Kidney (tissue), 14 donors: Measurements from ENCODE around the gene C1orf21. TPM values are rescaled to one million over a fixed set of nuclear protein-coding genes. Genes with fewer than 3 reads are reported as not detected.

Experiments used
- DNase-seq, 5 donors: peaks; one replicate each; pipeline ENCODE4 v3.0.0-alpha.2; 2013 to 2020
- FAIRE-seq: peaks from 2 replicates; lab custom pipeline; 2012; peaks lifted over from hg19 to GRCh38; lab: Jason Lieb, UNC
- H3K27ac ChIP-seq, 2 donors: one replicate each; pipeline ENCODE4 v1.7.0; 2013; ENCODE audit warnings: low read depth in 2 of 2, low read length in 2 of 2, inconsistent platforms in 1 of 2
- H3K27me3 ChIP-seq: one replicate; pipeline ENCODE4 v1.7.1; 2013; ENCODE audit warnings: low read length, inconsistent platforms; ENCODE audit not compliant: control insufficient read depth, insufficient read depth
- H3K36me3 ChIP-seq, 3 donors: one replicate each; pipeline versions ENCODE4 v1.7.0 to v1.7.1; 2013; ENCODE audit warnings: low read length in 3 of 3, control low read depth in 1 of 3, inconsistent platforms in 1 of 3; ENCODE audit not compliant: insufficient read depth in 3 of 3, control insufficient read depth in 2 of 3
- H3K4me1 ChIP-seq, 3 donors: one replicate each; pipeline versions ENCODE4 v1.7.0 to v1.7.1; 2013; ENCODE audit warnings: low read length in 3 of 3, inconsistent platforms in 1 of 3, low read depth in 1 of 3; ENCODE audit not compliant: control insufficient read depth in 2 of 3, insufficient read depth in 2 of 3
- H3K4me3 ChIP-seq, 3 donors: one replicate each; pipeline versions ENCODE4 v1.7.0 to v1.8.1; 2013; ENCODE audit warnings: low read length in 3 of 3, control low read depth in 1 of 3, inconsistent platforms in 1 of 3
- H3K9ac ChIP-seq, 3 donors: one replicate each; pipeline versions ENCODE4 v1.7.0 to v1.7.1; 2013; ENCODE audit warnings: low read length in 3 of 3, control low read depth in 1 of 3, inconsistent platforms in 1 of 3
- H3K9me3 ChIP-seq, 3 donors: one replicate each; pipeline versions ENCODE4 v1.7.0 to v1.7.1; 2013; ENCODE audit warnings: low read length in 3 of 3, control low read depth in 1 of 3, inconsistent platforms in 1 of 3; ENCODE audit not compliant: control insufficient read depth in 2 of 3, insufficient read depth in 1 of 3
- CTCF ChIP-seq: IDR thresholded peaks from 3 replicates; pipeline ENCODE4 v1.5.1; 2012; ENCODE audit warnings: mild to moderate bottlenecking, moderate library complexity, borderline replicate concordance; ENCODE audit not compliant: insufficient read depth; ENCODE audit errors: extremely low read depth
- intact Hi-C: fragments of 100-400 bp; cut with DNase I; formaldehyde crosslinking; loops from one replicate; pipeline ENCODE4 v1.11.1; 2022
- polyA plus RNA-seq: library from polyadenylated mRNA; stranded (reverse); fragments of 350-450 nt; fragmentation: Illumina TruSeq; extraction: RNeasy Lipid Tissue Mini Kit (QIAGEN cat#74804); gene quantifications from one replicate; pipeline ENCODE4 v1.2.3, GENCODE V29; 2014; ENCODE audit warnings: low read depth, low replicate concordance; ENCODE audit not compliant: insufficient read depth
- total RNA-seq: library from RNA; stranded (reverse); fragmentation: NEBNext Ultra II Directional; extraction: Animal tissue kit (Norgen Biotek cat#: 25700); gene quantifications from one replicate; pipeline ENCODE4 v1.2.1, GENCODE V29; 2021
- donor health status: control.
- donor health status: control.
- donor health status: control.
- donor health status: control.
- donor health status: control.
- donor health status: DM: yes; HTN: yes; CAD: no.
- donor health status: Normal renal cell carcinoma (clear cell type).

C1orf21 gene
- total and polyA plus RNA-seq, 2 donors from 2014 or later: 18.3 to 18.6 TPM

GRCh38 chr1:184445997-184446396, 59.2 kb downstream of the C1orf21 start:
- Histone ChIP-seq H3K27me3 (no peaks in the 10 kb centered on the region), H3K9me3 (no peaks in the 10 kb centered on the region), H3K27ac (no peak overlapping the region), H3K4me3 (no peak overlapping the region), H3K9ac (no peak overlapping the region), H3K4me1 (no peaks in the 10 kb centered on the region), H3K36me3 (no peaks in the 10 kb centered on the region)
- no peak for DNase-seq
- FAIRE-seq: no peak
- no peak for TF ChIP-seq CTCF
- intact Hi-C loops: no loop called here

- no peak for FAIRE-seq
- no peaks in the 10 kb centered on the region for H3K4me1 ChIP-seq
- intact Hi-C loops: no loop called here
Measured at GRCh38 chr1:184447651-184448185, 60.9 kb downstream of the C1orf21 start.

GRCh38 chr1:184449916-184450315, 63.1 kb downstream of the C1orf21 start:
- FAIRE-seq: no peak
- H3K27me3 ChIP-seq: no peaks in the 10 kb centered on the region
- no peaks in the 10 kb centered on the region for H3K9me3 ChIP-seq
- no peaks in the 10 kb centered on the region for H3K4me1 ChIP-seq
- intact Hi-C loops: no loop called here
- no peak overlapping the region for H3K4me3 ChIP-seq
- H3K27ac ChIP-seq: no peak overlapping the region
- DNase-seq: no peak
- H3K9ac ChIP-seq: no peak overlapping the region
- no peak for TF ChIP-seq CTCF
- H3K36me3 ChIP-seq: no peaks in the 10 kb centered on the region

More at GRCh38 chr1:184447651-184448185, 60.9 kb downstream of the C1orf21 start:
- H3K9me3 ChIP-seq: no peaks in the 10 kb centered on the region
- H3K4me3 ChIP-seq: no peak overlapping the region
- H3K27me3 ChIP-seq: no peaks in the 10 kb centered on the region
- no peak for DNase-seq
- H3K9ac ChIP-seq: no peak overlapping the region
- no peak overlapping the region for H3K27ac ChIP-seq
- no peaks in the 10 kb centered on the region for H3K36me3 ChIP-seq
- no peak for TF ChIP-seq CTCF

- DNase-seq: no peak
Measured at GRCh38 chr1:184455786-184456185, 69.0 kb downstream of the C1orf21 start.

More at GRCh38 chr1:184455786-184456185, 69.0 kb downstream of the C1orf21 start:
- no peaks in the 10 kb centered on the region for H3K9me3 ChIP-seq
- FAIRE-seq: no peak
- no peak overlapping the region for H3K27ac ChIP-seq
- no peak overlapping the region for H3K4me3 ChIP-seq
- no peaks in the 10 kb centered on the region for H3K27me3 ChIP-seq
- no peaks in the 10 kb centered on the region for H3K4me1 ChIP-seq
- H3K9ac ChIP-seq: no peak overlapping the region
- intact Hi-C loops: no loop called here
- no peak for TF ChIP-seq CTCF
- H3K36me3 ChIP-seq: no peaks in the 10 kb centered on the region
